KBM-7 (cell line): ENCODE measurements around the gene BPIFB2.
"Not testable (repeated sequence)": the region's sequence is repeated elsewhere in the genome, so short reads cannot be mapped to it uniquely, and the experiment has no call there.

Experiments
- DNase-seq: peaks from one replicate; pipeline ENCODE4 v3.0.0-alpha.2; 2015
- in situ Hi-C: fragments of 300-500 bp; cut with MboI; formaldehyde crosslinking; loops from 2 replicates; pipeline ENCODE4 v1.14.3; 2020; ENCODE audit warnings: low sequenced_read_pairs, low pct_unique_long_range_greater_than_20kb, mixed read lengths

BPIFB2 gene

GRCh38 chr20:33027769-33028751, 20.6 kb downstream of the BPIFB2 start:
- in situ Hi-C loops = no loop called here
- no peak for DNase-seq

- no peak for DNase-seq
- in situ Hi-C loops = no loop called here
These were observed 21.4 kb downstream of the BPIFB2 start for GRCh38 chr20:33028875-33029274.

- DNase-seq = no peak
- in situ Hi-C loops = no loop called here
These were observed 22.6 kb downstream of the BPIFB2 start for GRCh38 chr20:33030076-33030475.

GRCh38 chr20:33030569-33030968, 23.1 kb downstream of the BPIFB2 start:
- in situ Hi-C loops = no loop called here
- DNase-seq = no peak

- DNase-seq = no peak
- in situ Hi-C loops = no loop called here
These were observed 24.0 kb downstream of the BPIFB2 start, which contains the start of gene BPIFB6 for GRCh38 chr20:33031531-33031930. BPIFB6 (plus strand) TSS chr20:33031648; CDS start chr20:33031648, 0 bp downstream.

- DNase-seq = no peak
- in situ Hi-C loops = no loop called here
These were observed 25.1 kb downstream of the BPIFB2 start for GRCh38 chr20:33032555-33032954.

GRCh38 chr20:33033381-33033780, 25.9 kb downstream of the BPIFB2 start:
- DNase-seq = no peak

GRCh38 chr20:33034115-33034514, 26.6 kb downstream of the BPIFB2 start:
- in situ Hi-C loops = no loop called here
- no peak for DNase-seq

More at GRCh38 chr20:33033381-33033780, 25.9 kb downstream of the BPIFB2 start:
- in situ Hi-C loops = no loop called here

GRCh38 chr20:33034901-33035492, 27.5 kb downstream of the BPIFB2 start:
- in situ Hi-C loops = no loop called here

GRCh38 chr20:33037456-33037855, 30.0 kb downstream of the BPIFB2 start:
- in situ Hi-C loops = no loop called here
- no peak for DNase-seq

More at GRCh38 chr20:33034901-33035492, 27.5 kb downstream of the BPIFB2 start:
- DNase-seq = no peak

- in situ Hi-C loops = no loop called here
- no peak for DNase-seq
These were observed 30.7 kb downstream of the BPIFB2 start for GRCh38 chr20:33038243-33038642.

- no peak for DNase-seq
- in situ Hi-C loops = no loop called here
These were observed 34.9 kb downstream of the BPIFB2 start for GRCh38 chr20:33042430-33042829.

- in situ Hi-C loops = no loop called here
- DNase-seq = no peak
These were observed 35.7 kb downstream of the BPIFB2 start for GRCh38 chr20:33042983-33043730.

- in situ Hi-C loops = no loop called here
- no peak for DNase-seq
These were observed 36.3 kb downstream of the BPIFB2 start for GRCh38 chr20:33043731-33044181.

GRCh38 chr20:33045129-33045721, 37.7 kb downstream of the BPIFB2 start:
- in situ Hi-C loops, DNase-seq: not testable (repeated sequence)

- no peak for DNase-seq
- in situ Hi-C loops = no loop called here
These were observed 38.9 kb downstream of the BPIFB2 start for GRCh38 chr20:33046412-33046811.

- DNase-seq = no peak
- in situ Hi-C loops = no loop called here
These were observed 43.8 kb downstream of the BPIFB2 start for GRCh38 chr20:33051333-33051732.

GRCh38 chr20:33053291-33054106, 46.0 kb downstream of the BPIFB2 start, which contains the start of gene BPIFB3:
BPIFB3 (plus strand) TSS chr20:33053903; CDS start chr20:33055436, 1,533 bp downstream.
- no peak for DNase-seq
- in situ Hi-C loops = no loop called here
